ENCODE measurements around the gene SOWAHA.

DNA sequence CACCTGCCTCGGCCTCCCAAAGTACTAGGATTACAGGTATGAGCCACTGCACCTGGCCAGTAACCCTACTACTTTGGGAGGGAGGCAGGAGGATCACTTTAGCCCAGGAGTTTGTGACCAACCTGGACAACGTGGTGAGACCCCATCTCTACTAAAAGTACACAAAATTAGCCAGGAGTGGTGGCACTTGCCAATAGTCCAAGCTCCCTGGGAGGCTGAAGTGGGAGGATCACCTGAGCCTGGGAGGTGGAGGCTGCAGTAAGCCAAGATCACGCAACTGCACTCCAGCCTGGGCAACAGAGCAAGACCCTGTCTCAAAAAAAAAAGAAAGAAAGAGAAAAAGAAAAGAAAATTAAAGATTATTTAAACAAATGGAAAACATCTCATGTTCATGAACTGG is 42.9 kb downstream of the SOWAHA start:
- TF ChIP-seq POLR2AphosphoS5 (IDR thresholded peaks at IDR 0.05; ENCODE audit: low read length), result no peak
- TF ChIP-seq, protein P1, sequence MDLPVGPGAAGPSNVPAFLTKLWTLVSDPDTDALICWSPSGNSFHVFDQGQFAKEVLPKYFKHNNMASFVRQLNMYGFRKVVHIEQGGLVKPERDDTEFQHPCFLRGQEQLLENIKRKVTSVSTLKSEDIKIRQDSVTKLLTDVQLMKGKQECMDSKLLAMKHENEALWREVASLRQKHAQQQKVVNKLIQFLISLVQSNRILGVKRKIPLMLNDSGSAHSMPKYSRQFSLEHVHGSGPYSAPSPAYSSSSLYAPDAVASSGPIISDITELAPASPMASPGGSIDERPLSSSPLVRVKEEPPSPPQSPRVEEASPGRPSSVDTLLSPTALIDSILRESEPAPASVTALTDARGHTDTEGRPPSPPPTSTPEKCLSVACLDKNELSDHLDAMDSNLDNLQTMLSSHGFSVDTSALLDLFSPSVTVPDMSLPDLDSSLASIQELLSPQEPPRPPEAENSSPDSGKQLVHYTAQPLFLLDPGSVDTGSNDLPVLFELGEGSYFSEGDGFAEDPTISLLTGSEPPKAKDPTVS (IDR thresholded peaks at IDR 0.05; ENCODE audit: low read depth, low read length), result no peak
- TF ChIP-seq EGR1 (IDR thresholded peaks at IDR 0.05; ENCODE audit: borderline replicate concordance in 1 of 2, low read depth in 2 of 2, low read length in 2 of 2), result no peak
- TF ChIP-seq POLR2A (IDR thresholded peaks at IDR 0.05; ENCODE audit: low read depth, low read length), result no peak
- no peak for TF ChIP-seq USF1 (IDR thresholded peaks at IDR 0.05; ENCODE audit: borderline replicate concordance, extremely low read length, insufficient read depth, low read depth, low read length)
- TF ChIP-seq RELA (IDR thresholded peaks at IDR 0.05; ENCODE audit: borderline replicate concordance, partially characterized antibody), result no peak
- no peak for TF ChIP-seq EP300 (IDR thresholded peaks at IDR 0.05; ENCODE audit: borderline replicate concordance in 1 of 2, control insufficient read depth in 1 of 2, low read depth in 2 of 2, low read length in 2 of 2)
- TF ChIP-seq SMC3 (IDR thresholded peaks at IDR 0.05; ENCODE audit: borderline replicate concordance, low read length), result no peak
- TF ChIP-seq ZNF217 (IDR thresholded peaks at IDR 0.05), result no peak
- no peak for TF ChIP-seq DPF2 (IDR thresholded peaks at IDR 0.05)

Measured in GM12878 (cell line).